Aorta (tissue), 5 donors: Measurements from ENCODE around the gene GPN3. TPM values are rescaled to one million over a fixed set of nuclear protein-coding genes. Genes with fewer than 3 reads are reported as not detected.

Source experiments
- ATAC-seq: fragments of 200-7000 bp; cut with Tn5 transposase; one replicate; pipeline ENCODE4 v1.9.1; 2022; ENCODE audit warnings: moderate library complexity; ENCODE audit not compliant: low FRiP score
- DNase-seq, 2 donors: peaks; one replicate each; pipeline ENCODE4 v3.0.0-alpha.2; 2020
- H3K27ac ChIP-seq, 2 donors: one replicate each; pipeline ENCODE4 v1.5.1; 2013; ENCODE audit warnings: low read length in 2 of 2, mild to moderate bottlenecking in 2 of 2, moderate library complexity in 2 of 2, control low read depth in 1 of 2, inconsistent platforms in 1 of 2, low read depth in 1 of 2
- H3K27me3 ChIP-seq, 2 donors: one replicate each; pipeline ENCODE4 v1.6.1; 2013; ENCODE audit warnings: control low read depth in 1 of 2, low read length in 1 of 2, mild to moderate bottlenecking in 1 of 2, moderate library complexity in 1 of 2; ENCODE audit not compliant: insufficient read depth in 2 of 2, control insufficient read depth in 1 of 2
- H3K36me3 ChIP-seq, 2 donors: one replicate each; pipeline ENCODE4 v1.6.1; 2013; ENCODE audit warnings: control low read depth in 1 of 2, low read length in 1 of 2, mild to moderate bottlenecking in 1 of 2; ENCODE audit not compliant: insufficient read depth in 2 of 2, control insufficient read depth in 1 of 2
- H3K4me1 ChIP-seq, 2 donors: one replicate each; pipeline ENCODE4 v1.6.1; 2013; ENCODE audit warnings: low read length in 2 of 2, control low read depth in 1 of 2, mild to moderate bottlenecking in 1 of 2, moderate library complexity in 1 of 2; ENCODE audit not compliant: insufficient read depth in 2 of 2, control insufficient read depth in 1 of 2
- H3K4me3 ChIP-seq, 2 donors: one replicate each; pipeline ENCODE4 v1.5.1; 2013; ENCODE audit warnings: low read length in 2 of 2, control low read depth in 1 of 2, mild to moderate bottlenecking in 1 of 2
- H3K9me3 ChIP-seq: one replicate; pipeline ENCODE4 v1.6.1; 2013; ENCODE audit warnings: mild to moderate bottlenecking, low read length; ENCODE audit not compliant: control insufficient read depth
- WGBS, 2 donors: extraction: QIAGEN DNeasy Blood & Tissue Kit; methylation state at CpG; one replicate each; pipeline ENCODE4 v1.1.7; 2013; 5-methylcytosine and 5-hydroxymethylcytosine counted together
- intact Hi-C, 2 donors: fragments of 100-400 bp; cut with DNase I; formaldehyde crosslinking; loops; one replicate each; pipeline versions ENCODE4 v1.14.2 to v1.15.0; 2022
- long read RNA-seq, 2 donors: library from polyadenylated mRNA; unstranded; transcript quantifications; one replicate each; pipeline ENCODE4 v2.0.0, GENCODE V29; 2020 to 2021
- polyA plus RNA-seq, 2 donors: library from polyadenylated mRNA; stranded (reverse); fragments of 200-250 nt; gene quantifications; one replicate each; pipeline ENCODE4 v1.2.3, GENCODE V29; 2013
- total RNA-seq, 2 donors: library from RNA; stranded (reverse); fragmentation: NEBNext Ultra II Directional; extraction: Animal tissue kit (Norgen Biotek cat#: 25700); gene quantifications; one replicate each; pipeline ENCODE4 v1.2.1, GENCODE V29; 2021
- donor health status: healthy with polysubstance abuse.
- donor health status: Bipolar disorder and iron deficiency.
- donor health status: DM: no; HTN: no; CAD: no.
- donor health status: DM: no; HTN: no; CAD: no.
- donor health status: DM: yes; HTN: yes; CAD: no.

The GPN3 gene
- 10 to 100 TPM; 14.5 to 20.6 TPM for total RNA-seq
- 10 to 100 TPM; 26.7 to 27.8 TPM for polyA plus RNA-seq
- long read RNA-seq, donor 1, transcript GPN3-201 (8 exons, 1,468 nt): major isoform, 38 of 43 reads
- long read RNA-seq, donor 1, partial matches to known transcripts: 1 of 43 reads
- long read RNA-seq, donor 1, other reads (novel, unspliced or antisense): 3 of 43 reads
- long read RNA-seq, donor 2, transcript GPN3-201 (8 exons, 1,468 nt): major isoform, 6 of 6 reads
- long read RNA-seq, donor 2, partial matches to known transcripts: 0 of 6 reads
- long read RNA-seq, donor 2, other reads (novel, unspliced or antisense): 0 of 6 reads

- H3K4me1 ChIP-seq: no peaks in the 10 kb centered on the region
- intact Hi-C loops: loop anchor here (2.0 to 5.0 kb wide), 3 partner anchors 34 to 134 kb away; partner anchors contain the start of genes RAD9B (in 2 of the 2) and VPS29 (in 2 of the 2)
- H3K36me3 ChIP-seq: no peaks in the 10 kb centered on the region
- H3K4me3 ChIP-seq: peak within 1 kb of the TSS; percentile 66 to 86
- H3K27me3 ChIP-seq: no peaks in the 10 kb centered on the region
- ATAC-seq: peak; percentile 96
- WGBS, 2 donors: 0% methylated on average over 67 to 78 of the region's 78 CpGs
- H3K9me3 ChIP-seq: no peaks in the 10 kb centered on the region
- DNase-seq: peak; percentile 97 to 98
- H3K27ac ChIP-seq: peak within 1 kb of the TSS; percentile 5 to 68
Measured at GRCh38 chr12:110468214-110469048, at the start of gene GPN3, which contains the start of gene FAM216A. GPN3 (minus strand) TSS chr12:110468257; CDS start chr12:110468203, 54 bp downstream. FAM216A (plus strand) TSS chr12:110468845; CDS start chr12:110468876, 31 bp downstream.

DNA sequence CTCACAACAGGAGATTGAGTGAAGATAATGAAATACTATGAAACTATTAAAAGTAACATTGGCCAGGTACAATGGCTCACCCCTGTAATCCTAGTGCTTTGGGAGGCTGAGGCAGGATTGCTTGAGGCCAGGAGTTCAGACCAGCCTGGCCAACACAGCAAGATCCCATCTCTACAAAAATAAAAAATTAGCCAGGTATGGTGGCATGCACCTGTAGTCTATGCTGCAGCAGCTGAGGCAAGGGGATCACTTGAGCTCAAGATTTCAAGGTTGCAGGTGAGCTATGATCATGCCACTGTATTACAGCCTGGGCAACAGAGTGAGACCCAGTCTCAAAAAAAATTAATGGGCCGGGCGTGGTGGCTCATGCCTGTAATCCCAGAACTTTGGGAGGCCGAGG, 48.9 kb upstream of the GPN3 start:
- ATAC-seq (no peak), DNase-seq (no peak)
- Histone ChIP-seq H3K27me3 (no peaks in the 10 kb centered on the region), H3K27ac (no peak overlapping the region), H3K9me3 (no peaks in the 10 kb centered on the region), H3K4me1 (no peaks in the 10 kb centered on the region), H3K4me3 (no peak overlapping the region), H3K36me3 (no peaks in the 10 kb centered on the region)
- intact Hi-C loops: no loop called here
- 82 to 87% methylated on average over 3 of the region's 3 CpGs for WGBS, 2 donors

GRCh38 chr12:110514363-110514762, 46.3 kb upstream of the GPN3 start:
- WGBS, 2 donors: 71 to 74% methylated on average over 1 of the region's 1 CpG

GRCh38 chr12:110513842-110514241, 45.8 kb upstream of the GPN3 start:
- WGBS, 2 donors: 62 to 78% methylated on average over 6 of the region's 6 CpGs
- Histone ChIP-seq H3K9me3 (no peaks in the 10 kb centered on the region), H3K27me3 (no peaks in the 10 kb centered on the region), H3K36me3 (no peaks in the 10 kb centered on the region), H3K4me1 (no peaks in the 10 kb centered on the region), H3K4me3 (no peak overlapping the region), H3K27ac (no peak overlapping the region)
- ATAC-seq: no peak
- intact Hi-C loops: loop anchor here (2.0 to 5.0 kb wide), 2 partner anchors 88 to 375 kb away; no protein-coding TSS in a partner anchor
- no peak for DNase-seq

More at GRCh38 chr12:110514363-110514762, 46.3 kb upstream of the GPN3 start:
- Histone ChIP-seq H3K4me3 (no peak overlapping the region), H3K9me3 (no peaks in the 10 kb centered on the region), H3K27me3 (no peaks in the 10 kb centered on the region), H3K4me1 (no peaks in the 10 kb centered on the region), H3K27ac (no peak overlapping the region), H3K36me3 (no peaks in the 10 kb centered on the region)
- DNase-seq: no peak
- intact Hi-C loops: loop anchor here in 1 of 2 donors (5.0 kb wide), 1 partner anchor 88 kb away; no protein-coding TSS in a partner anchor
- ATAC-seq: no peak

DNA sequence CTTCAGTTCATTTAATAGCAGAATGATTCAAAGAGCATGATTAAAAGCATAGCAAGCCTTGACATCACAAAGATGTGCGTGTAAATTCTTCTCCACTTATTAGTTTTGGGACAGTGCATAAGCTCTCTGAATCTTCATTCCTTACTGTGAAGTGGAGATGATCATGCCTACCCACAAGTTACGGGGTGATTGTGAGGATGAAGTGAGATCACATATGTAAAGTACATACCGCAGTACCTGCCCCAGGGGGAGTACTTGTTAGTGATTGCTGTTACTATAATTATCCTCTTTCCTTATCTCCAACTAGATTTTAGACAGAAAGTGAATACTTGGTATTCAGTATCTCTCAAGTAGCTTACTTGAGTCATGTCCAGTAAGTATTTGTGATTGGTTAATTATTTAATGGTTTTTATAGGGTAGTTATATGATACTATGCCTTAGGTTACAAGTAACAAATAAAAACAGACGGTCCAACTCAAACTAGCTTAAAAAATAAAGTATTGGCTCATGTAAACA, 40.1 kb upstream of the GPN3 start:
- Histone ChIP-seq H3K36me3 (no peaks in the 10 kb centered on the region), H3K27me3 (no peaks in the 10 kb centered on the region), H3K9me3 (no peaks in the 10 kb centered on the region), H3K4me3 (no peak overlapping the region), H3K27ac (no peak overlapping the region), H3K4me1 (no peaks in the 10 kb centered on the region)
- DNase-seq (no peak), ATAC-seq (no peak)
- intact Hi-C loops: no loop called here
- 88 to 90% methylated on average over 4 of the region's 4 CpGs for WGBS, 2 donors

DNA sequence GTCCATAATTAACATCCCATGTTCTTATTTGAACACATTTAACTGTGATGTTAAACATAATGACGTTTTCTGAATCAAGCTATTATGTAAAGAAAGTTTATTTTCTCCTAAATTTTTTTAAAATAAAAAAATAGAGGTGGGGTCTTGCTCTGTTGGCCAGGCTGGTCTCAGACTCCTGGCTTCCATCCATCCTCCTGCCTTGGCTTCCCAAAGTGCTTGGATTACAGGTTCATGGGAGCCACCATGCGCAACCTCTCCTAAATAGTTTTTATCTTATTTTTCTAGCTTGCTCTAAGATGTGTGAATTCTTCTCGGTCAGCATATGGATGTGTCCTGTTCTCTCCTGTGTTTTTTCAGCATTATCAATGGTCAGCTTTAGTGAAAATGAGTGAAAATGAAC, 37.3 kb upstream of the GPN3 start:
- 72 to 73% methylated on average over 3 of the region's 3 CpGs for WGBS, 2 donors
- ATAC-seq (no peak), DNase-seq (no peak)
- Histone ChIP-seq H3K27ac (no peak overlapping the region), H3K27me3 (no peaks in the 10 kb centered on the region), H3K4me3 (no peak overlapping the region), H3K9me3 (no peaks in the 10 kb centered on the region), H3K4me1 (peaks cover 0 to 6% of the 10 kb centered on the region in 2 donors), H3K36me3 (no peaks in the 10 kb centered on the region)
- intact Hi-C loops: no loop called here

- WGBS, 2 donors: 42 to 65% methylated on average over 1 of the region's 1 CpG
- DNase-seq (no peak), ATAC-seq (no peak)
- Histone ChIP-seq H3K9me3 (no peaks in the 10 kb centered on the region), H3K4me3 (no peak overlapping the region), H3K27me3 (no peaks in the 10 kb centered on the region), H3K4me1 (peaks cover 0 to 6% of the 10 kb centered on the region in 2 donors), H3K36me3 (no peaks in the 10 kb centered on the region), H3K27ac (no peak overlapping the region)
- intact Hi-C loops: loop anchor here (2.0 to 5.0 kb wide), 3 partner anchors 35 to 79 kb away; partner anchors contain the start of genes FAM216A (in 2 of the 2), GPN3 (in 2 of the 2) and PPTC7 (in 1 of the 2)
Measured at GRCh38 chr12:110503432-110503831, 35.4 kb upstream of the GPN3 start.
